Parathyroid adenoma (tissue), 2 donors: ENCODE data around the gene PRR23E.

Experiments used
- H2AFZ ChIP-seq: fragments of 300-600 bp; sonication (generic); one replicate; pipeline ENCODE4 v1.7.0; 2017; ENCODE audit warnings: antibody characterized with exemption, mild to moderate bottlenecking
- H3K27ac ChIP-seq: fragments of 300-600 bp; sonication (generic); one replicate; pipeline ENCODE4 v1.7.0; 2017
- H3K27me3 ChIP-seq: fragments of 300-600 bp; sonication (generic); one replicate; pipeline ENCODE4 v1.7.0; 2017; ENCODE audit warnings: low read length; ENCODE audit not compliant: control insufficient read depth, insufficient read depth
- H3K36me3 ChIP-seq: fragments of 300-600 bp; sonication (generic); one replicate; pipeline ENCODE4 v1.7.0; 2017; ENCODE audit warnings: low read length; ENCODE audit not compliant: control insufficient read depth, insufficient read depth
- H3K4me1 ChIP-seq: fragments of 300-600 bp; sonication (generic); one replicate; pipeline ENCODE4 v1.7.0; 2017; ENCODE audit warnings: control low read depth
- H3K4me2 ChIP-seq: fragments of 300-600 bp; sonication (generic); one replicate; pipeline ENCODE4 v1.7.0; 2017; ENCODE audit warnings: low read length
- H3K4me3 ChIP-seq: fragments of 300-600 bp; sonication (generic); one replicate; pipeline ENCODE4 v1.7.0; 2017; ENCODE audit warnings: low read depth, low read length
- H3K79me2 ChIP-seq: fragments of 300-600 bp; sonication (generic); one replicate; pipeline ENCODE4 v1.7.0; 2017; ENCODE audit warnings: control low read depth
- H3K9ac ChIP-seq: fragments of 300-600 bp; sonication (generic); one replicate; pipeline ENCODE4 v1.7.0; 2017; ENCODE audit warnings: mild to moderate bottlenecking
- H3K9me3 ChIP-seq: fragments of 300-600 bp; sonication (generic); one replicate; pipeline ENCODE4 v1.7.0; 2017; ENCODE audit warnings: low read length; ENCODE audit not compliant: control insufficient read depth
- CTCF ChIP-seq: fragments of 300-600 bp; sonication (generic); IDR thresholded peaks from one replicate; pipeline ENCODE4 v1.7.0; 2017; ENCODE audit warnings: antibody characterized with exemption, mild to moderate bottlenecking
- donor health status: primary hyperparathyroidism.

Gene PRR23E

GRCh38 chr3:127171721-127172120 is 21.2 kb upstream of the PRR23E start:
- no peaks in the 10 kb centered on the region for H3K4me1 ChIP-seq
- no peak overlapping the region for H2AFZ ChIP-seq
- no peak overlapping the region for H3K4me3 ChIP-seq
- no peak overlapping the region for H3K27ac ChIP-seq
- no peaks in the 10 kb centered on the region for H3K9me3 ChIP-seq
- H3K9ac ChIP-seq: no peak overlapping the region
- H3K4me2 ChIP-seq: no peak overlapping the region
- TF ChIP-seq CTCF: no peak
- no peaks in the 10 kb centered on the region for H3K27me3 ChIP-seq
- no peaks in the 10 kb centered on the region for H3K79me2 ChIP-seq
- H3K36me3 ChIP-seq: no peaks in the 10 kb centered on the region

- TF ChIP-seq CTCF: no peak
- Histone ChIP-seq H3K4me3 (no peak overlapping the region), H3K36me3 (peaks cover under 1% of the 10 kb centered on the region), H3K9me3 (no peaks in the 10 kb centered on the region), H3K27me3 (no peaks in the 10 kb centered on the region), H3K4me1 (no peaks in the 10 kb centered on the region), H3K79me2 (no peaks in the 10 kb centered on the region), H2AFZ (no peak overlapping the region), H3K4me2 (no peak overlapping the region), H3K27ac (no peak overlapping the region), H3K9ac (no peak overlapping the region)
These were observed 20.7 kb upstream of the PRR23E start for GRCh38 chr3:127172211-127172610.

- Histone ChIP-seq H3K79me2 (no peaks in the 10 kb centered on the region), H3K9me3 (no peaks in the 10 kb centered on the region), H3K9ac (no peak overlapping the region), H2AFZ (no peak overlapping the region), H3K4me3 (no peak overlapping the region), H3K36me3 (peaks cover 3% of the 10 kb centered on the region), H3K4me2 (no peak overlapping the region), H3K27me3 (no peaks in the 10 kb centered on the region), H3K27ac (no peak overlapping the region), H3K4me1 (no peaks in the 10 kb centered on the region)
- TF ChIP-seq CTCF: no peak
These were observed 20.0 kb upstream of the PRR23E start for GRCh38 chr3:127172781-127173515.

- no peak overlapping the region for H2AFZ ChIP-seq
- H3K9ac ChIP-seq: no peak overlapping the region
- H3K27me3 ChIP-seq: no peaks in the 10 kb centered on the region
- H3K4me2 ChIP-seq: no peak overlapping the region
- no peak overlapping the region for H3K4me3 ChIP-seq
- no peak overlapping the region for H3K27ac ChIP-seq
- H3K4me1 ChIP-seq: no peaks in the 10 kb centered on the region
- H3K36me3 ChIP-seq: peaks cover 3% of the 10 kb centered on the region
- H3K9me3 ChIP-seq: no peaks in the 10 kb centered on the region
- H3K79me2 ChIP-seq: no peaks in the 10 kb centered on the region
- TF ChIP-seq CTCF: no peak
These were observed 19.3 kb upstream of the PRR23E start for GRCh38 chr3:127173516-127174166.

GRCh38 chr3:127174284-127174683 is 18.6 kb upstream of the PRR23E start:
- H3K9ac ChIP-seq: no peak overlapping the region
- no peak overlapping the region for H2AFZ ChIP-seq
- no peaks in the 10 kb centered on the region for H3K27me3 ChIP-seq
- no peak overlapping the region for H3K4me2 ChIP-seq
- TF ChIP-seq CTCF: no peak
- peaks cover 3% of the 10 kb centered on the region for H3K36me3 ChIP-seq
- H3K4me3 ChIP-seq: no peak overlapping the region
- H3K9me3 ChIP-seq: no peaks in the 10 kb centered on the region
- H3K79me2 ChIP-seq: no peaks in the 10 kb centered on the region
- H3K4me1 ChIP-seq: no peaks in the 10 kb centered on the region
- H3K27ac ChIP-seq: no peak overlapping the region
